ENCODE data around the gene RPL10. TPM values are rescaled to one million over a fixed set of nuclear protein-coding genes. Genes with fewer than 3 reads are reported as not detected.
"Not testable (repeated sequence)": the region's sequence is repeated elsewhere in the genome, so short reads cannot be mapped to it uniquely, and the experiment has no call there.

The RPL10 gene
- total RNA-seq, 1 donor from 2014 or later, result 1,850 TPM

GRCh38 chrX:154389812-154390747 lies 8.1 kb upstream of the RPL10 start:
- H3K4me1 ChIP-seq; H3K4me3 ChIP-seq; intact Hi-C loops (cut with micrococcal nuclease); DNase-seq; H3K36me3 ChIP-seq; H3K27me3 ChIP-seq (ENCODE audit: low read depth); H3K27ac ChIP-seq (replicated peaks); H3K9me3 ChIP-seq (replicated peaks): not testable (repeated sequence)

- DNase-seq; H3K9me3 ChIP-seq (replicated peaks); H3K27me3 ChIP-seq (ENCODE audit: low read depth); intact Hi-C loops (cut with micrococcal nuclease): not testable (repeated sequence)
- Histone ChIP-seq H3K4me1 (peaks cover 22% of the 10 kb centered on the region), H3K4me3 (peak overlapping the region; percentile 85), H3K36me3 (peaks cover 19% of the 10 kb centered on the region), H3K27ac (replicated peaks) (peak overlapping the region; percentile 99)
Observed at GRCh38 chrX:154396363-154396762, 1.8 kb upstream of the RPL10 start.

DNA sequence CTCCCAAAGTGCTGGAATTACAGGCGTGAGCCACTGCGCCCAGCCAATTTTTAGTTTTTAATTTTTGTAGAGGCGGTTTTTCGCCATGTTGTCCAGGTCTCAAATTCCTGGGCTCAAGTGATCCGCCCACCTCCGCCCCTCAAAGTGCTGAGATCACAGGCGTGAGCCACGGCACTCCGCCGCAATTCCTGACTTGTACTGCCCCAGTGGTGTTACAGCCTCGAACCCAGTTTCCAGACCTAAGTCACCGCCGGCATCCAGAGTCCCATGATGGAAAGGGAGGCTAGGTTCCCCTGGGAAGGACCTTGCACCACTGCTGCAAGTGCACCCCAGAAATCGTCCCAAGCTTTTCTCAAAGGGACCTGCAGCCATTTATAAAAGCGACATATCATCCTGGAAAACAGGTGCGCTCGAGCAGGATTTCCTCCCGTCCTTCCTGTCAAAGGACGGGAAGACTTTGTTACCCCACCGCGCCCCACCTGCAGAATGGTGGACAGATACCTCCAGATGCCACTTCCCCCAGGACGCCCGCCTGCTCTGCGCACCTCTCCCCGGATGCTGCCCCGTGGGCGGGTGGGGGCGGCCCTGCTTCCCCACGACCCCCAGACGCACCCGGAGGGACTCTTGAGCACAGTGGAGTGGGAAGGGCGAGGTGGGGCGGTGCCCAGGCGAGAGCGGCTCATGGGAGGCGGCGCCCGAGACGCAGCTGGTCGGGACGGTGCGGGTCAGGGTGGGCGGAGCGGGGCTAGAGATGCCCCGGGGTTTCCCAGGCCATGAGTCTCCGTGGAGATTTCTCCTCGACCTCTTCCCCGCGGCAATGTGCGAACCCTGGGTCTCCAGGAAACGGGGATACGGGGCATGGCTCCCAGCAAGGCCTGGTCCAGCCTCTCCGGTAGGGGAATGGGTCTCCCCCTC lies 947 bp upstream of the RPL10 start:
- DNase-seq, result peak; percentile 81
- no peak for TF ChIP-seq CTCF (IDR thresholded peaks at IDR 0.05; ENCODE audit: borderline replicate concordance)
- peak overlapping the region; percentile 99 for H3K27ac ChIP-seq (replicated peaks)
- H3K4me1 ChIP-seq, result peaks cover 22% of the 10 kb centered on the region
- intact Hi-C loops (cut with micrococcal nuclease), result no loop called here
- peaks cover 25% of the 10 kb centered on the region for H3K36me3 ChIP-seq
- no peaks in the 10 kb centered on the region for H3K9me3 ChIP-seq (replicated peaks)
- peak overlapping the region; percentile 85 for H3K4me3 ChIP-seq
- no peaks in the 10 kb centered on the region for H3K27me3 ChIP-seq (ENCODE audit: low read depth)

DNA sequence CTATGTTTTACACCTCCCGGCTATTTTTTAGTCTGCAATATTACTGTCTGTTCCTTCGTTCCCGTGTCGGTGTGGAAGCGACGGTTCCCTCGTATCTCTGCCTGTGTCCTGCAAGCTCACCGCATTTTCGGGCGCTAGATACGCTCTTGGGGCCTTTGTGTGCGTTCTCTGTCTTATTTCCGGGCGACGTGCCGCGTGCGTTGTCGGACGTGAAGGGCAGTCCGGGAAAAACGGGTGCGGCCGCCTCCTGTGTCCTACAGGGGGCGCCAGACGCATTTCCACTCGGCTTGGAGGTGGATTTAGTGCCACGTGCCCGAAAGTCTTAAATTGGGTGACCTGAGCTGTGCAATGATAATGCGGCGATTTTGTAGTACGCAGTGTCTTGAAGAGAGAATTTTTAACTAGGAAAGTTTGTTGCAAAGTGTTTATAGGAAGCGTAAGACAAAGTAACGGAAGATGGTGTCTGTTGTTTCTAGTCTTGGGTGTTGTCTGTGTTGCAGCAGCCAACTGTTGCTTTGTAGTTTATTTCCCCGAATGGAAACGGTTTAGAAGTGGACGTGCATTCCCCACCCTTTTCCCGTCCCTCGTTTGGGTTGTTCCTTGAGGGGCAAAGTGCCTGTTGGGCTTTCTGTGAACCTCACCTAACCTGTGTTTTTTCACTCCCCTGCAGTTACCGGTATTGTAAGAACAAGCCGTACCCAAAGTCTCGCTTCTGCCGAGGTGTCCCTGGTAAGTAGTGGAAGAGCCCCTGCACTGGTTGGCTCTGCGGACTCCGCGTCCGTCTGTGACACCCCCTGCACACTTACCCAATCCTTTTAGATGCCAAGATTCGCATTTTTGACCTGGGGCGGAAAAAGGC lies 720 bp downstream of the RPL10 start:
- peaks cover 22% of the 10 kb centered on the region for H3K4me1 ChIP-seq
- H3K36me3 ChIP-seq, result peaks cover 25% of the 10 kb centered on the region
- peak; percentile 87 for DNase-seq
- TF ChIP-seq CTCF (IDR thresholded peaks at IDR 0.05; ENCODE audit: borderline replicate concordance), result peak; percentile 84
- H3K27me3 ChIP-seq (ENCODE audit: low read depth), result no peaks in the 10 kb centered on the region
- peak overlapping the region; percentile 85 for H3K4me3 ChIP-seq
- H3K9me3 ChIP-seq (replicated peaks), result no peaks in the 10 kb centered on the region
- peak overlapping the region; percentile 99 for H3K27ac ChIP-seq (replicated peaks)
- intact Hi-C loops (cut with micrococcal nuclease), result no loop called here

GRCh38 chrX:154399527-154400368 lies 1.6 kb downstream of the RPL10 start:
- Histone ChIP-seq H3K27ac (replicated peaks) (peak overlapping the region; percentile 99), H3K4me3 (peak overlapping the region; percentile 85), H3K27me3 (ENCODE audit: low read depth) (no peaks in the 10 kb centered on the region), H3K4me1 (peaks cover 22% of the 10 kb centered on the region), H3K36me3 (peaks cover 25% of the 10 kb centered on the region), H3K9me3 (replicated peaks) (no peaks in the 10 kb centered on the region)
- no peak for DNase-seq
- no peak for TF ChIP-seq CTCF (IDR thresholded peaks at IDR 0.05; ENCODE audit: borderline replicate concordance)
- intact Hi-C loops (cut with micrococcal nuclease), result no loop called here

GRCh38 chrX:154400369-154400817 lies 2.2 kb downstream of the RPL10 start:
- peak overlapping the region; percentile 99 for H3K27ac ChIP-seq (replicated peaks)
- H3K27me3 ChIP-seq (ENCODE audit: low read depth); intact Hi-C loops (cut with micrococcal nuclease); H3K9me3 ChIP-seq (replicated peaks); DNase-seq: not testable (repeated sequence)
- H3K36me3 ChIP-seq, result peaks cover 25% of the 10 kb centered on the region
- H3K4me3 ChIP-seq, result peak overlapping the region; percentile 85
- H3K4me1 ChIP-seq, result peaks cover 22% of the 10 kb centered on the region
